LNCaP clone FGC (cell line): ENCODE results near the gene CCDC74A.
"Not testable (repeated sequence)": the region's sequence is repeated elsewhere in the genome, so short reads cannot be mapped to it uniquely, and the experiment has no call there.

Source experiments
- DNase-seq: peaks from one replicate; pipeline ENCODE4 v3.0.0-alpha.2; 2011; ENCODE audit warnings: low read depth
- H3K4me3 ChIP-seq: 2 replicates; pipeline ENCODE4 v1.5.1; 2011; ENCODE audit warnings: mild to moderate bottlenecking, low read depth, low read length, control low read depth
- CTCF ChIP-seq: IDR thresholded peaks from 2 replicates; pipeline ENCODE4 v1.5.1; 2012; ENCODE audit warnings: mild to moderate bottlenecking; ENCODE audit not compliant: control insufficient read depth, insufficient read depth; ENCODE audit errors: extremely low read depth

The CCDC74A gene

GRCh38 chr2:131556998-131557397 is 29.3 kb downstream of the CCDC74A start:
- H3K4me3 ChIP-seq: no peak overlapping the region
- TF ChIP-seq CTCF: no peak
- no peak for DNase-seq

GRCh38 chr2:131557558-131558321 is 30.1 kb downstream of the CCDC74A start:
- H3K4me3 ChIP-seq: no peak overlapping the region
- no peak for TF ChIP-seq CTCF
- DNase-seq: no peak

- no peak for DNase-seq
- TF ChIP-seq CTCF: no peak
- H3K4me3 ChIP-seq: no peak overlapping the region
These were observed 38.7 kb downstream of the CCDC74A start for GRCh38 chr2:131566371-131566770.

- no peak for TF ChIP-seq CTCF
- no peak overlapping the region for H3K4me3 ChIP-seq
- no peak for DNase-seq
These were observed 40.2 kb downstream of the CCDC74A start for GRCh38 chr2:131567891-131568290.

GRCh38 chr2:131568401-131568800 is 40.7 kb downstream of the CCDC74A start:
- DNase-seq, H3K4me3 ChIP-seq: not testable (repeated sequence)

- no peak overlapping the region for H3K4me3 ChIP-seq
- no peak for DNase-seq
- no peak for TF ChIP-seq CTCF
These were observed 44.5 kb downstream of the CCDC74A start for GRCh38 chr2:131572175-131572574.

GRCh38 chr2:131577812-131578211 is 50.1 kb downstream of the CCDC74A start:
- H3K4me3 ChIP-seq: no peak overlapping the region
- TF ChIP-seq CTCF: no peak
- no peak for DNase-seq
